Stimulated activated CD4-positive, alpha-beta T cell treated with anti-CD3 and anti-CD28 coated beads, Interleukin-1b, Interleukin-23, amount 100 ng/mL, for 1 hour (primary cell): ENCODE measurements around the gene YIF1B.
"Not testable (repeated sequence)": the region's sequence is repeated elsewhere in the genome, so short reads cannot be mapped to it uniquely, and the experiment has no call there.

Source experiments
- DNase-seq, 2 donors: peaks; one replicate each; pipeline ENCODE4 v3.0.0-alpha.2; 2020; ENCODE audit warnings: low read depth in 2 of 2

Gene YIF1B

DNA sequence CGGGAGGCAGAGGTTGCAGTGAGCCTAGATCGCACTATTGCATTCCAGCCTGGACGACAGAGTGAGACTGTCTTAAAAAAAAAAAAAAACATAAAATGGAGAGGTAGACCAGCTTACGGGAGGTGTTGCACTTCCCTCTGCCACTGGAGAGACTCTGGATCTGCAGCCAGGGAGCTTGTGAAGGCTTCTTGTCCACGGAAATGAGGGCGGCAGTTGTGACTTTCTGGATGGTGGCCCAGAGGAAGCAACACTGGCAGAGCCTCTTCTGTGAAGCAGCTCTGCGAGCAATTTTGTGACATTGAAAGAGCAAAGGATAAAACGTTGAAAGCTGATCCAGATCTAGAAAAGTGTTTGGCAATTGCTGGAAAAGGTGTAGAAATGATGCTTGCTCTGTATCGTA, 41.0 kb downstream of the YIF1B start:
- no peak for DNase-seq

DNA sequence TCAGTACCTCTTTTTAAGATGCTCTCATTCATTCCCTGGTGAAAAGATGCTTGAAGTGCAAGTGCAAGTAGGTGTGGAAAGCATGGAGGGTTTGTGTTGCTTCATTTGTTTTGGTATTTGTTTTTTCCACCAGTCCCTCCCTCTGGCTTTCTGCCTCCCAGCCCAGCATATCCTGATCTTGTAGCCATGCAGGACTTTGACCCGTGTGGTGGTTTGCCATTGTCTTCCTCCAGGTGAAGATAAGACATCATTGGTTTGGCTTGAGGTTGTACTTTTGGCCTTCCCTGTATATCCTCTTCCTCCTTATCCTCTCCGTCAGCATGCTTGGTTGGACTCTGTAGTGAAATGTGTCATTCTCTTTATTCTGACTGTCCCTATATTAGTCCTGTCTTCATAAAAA, 42.2 kb downstream of the YIF1B start:
- DNase-seq, result no peak

DNA sequence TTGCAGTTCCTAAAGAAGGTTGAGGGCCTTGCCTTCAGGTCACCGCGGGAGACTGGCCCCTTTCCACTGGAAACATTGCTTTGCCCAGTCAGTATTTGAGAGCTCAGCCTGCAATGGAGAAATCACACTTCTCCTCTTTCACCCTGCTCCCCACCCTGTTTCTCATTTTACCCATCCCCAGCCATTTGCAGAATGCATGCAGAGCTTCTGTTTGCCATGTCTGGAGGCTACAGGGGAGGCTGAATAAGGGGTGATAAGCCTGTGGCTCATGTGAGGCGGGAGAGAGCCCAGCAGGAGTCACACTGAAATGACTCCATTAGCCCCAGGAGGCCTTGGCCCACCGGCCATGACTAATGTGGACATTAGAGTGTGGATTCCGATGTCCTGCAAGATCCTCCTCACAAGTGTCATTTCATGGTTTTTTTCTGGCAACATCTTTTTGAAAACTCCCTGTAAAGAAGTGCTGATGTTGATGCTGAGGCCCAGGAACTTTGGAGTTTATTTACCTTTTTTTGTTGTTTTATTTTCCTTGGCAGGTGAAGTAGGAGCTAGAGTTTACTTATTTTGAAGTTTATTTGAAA, 45.1 kb downstream of the YIF1B start:
- DNase-seq, result no peak

DNA sequence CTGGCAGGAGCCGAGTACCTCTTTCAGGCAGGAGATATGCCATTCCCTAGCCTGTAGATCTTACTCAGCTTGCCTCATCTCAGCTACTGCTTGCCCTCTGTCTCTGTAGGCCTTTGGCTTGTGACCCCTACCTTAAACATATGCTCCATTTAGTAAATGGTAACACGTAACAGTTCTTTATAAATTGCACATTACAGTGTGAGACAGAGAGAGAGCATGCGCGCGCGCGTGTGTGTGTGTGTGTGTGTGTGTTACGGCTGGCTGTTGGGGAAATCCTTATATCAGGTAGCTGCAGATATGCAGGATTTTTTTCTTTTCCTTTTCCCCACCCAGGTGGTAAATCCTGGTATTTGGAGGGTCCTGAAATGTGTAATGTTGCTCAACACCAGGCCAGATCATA, 47.2 kb downstream of the YIF1B start:
- DNase-seq, result no peak

DNA sequence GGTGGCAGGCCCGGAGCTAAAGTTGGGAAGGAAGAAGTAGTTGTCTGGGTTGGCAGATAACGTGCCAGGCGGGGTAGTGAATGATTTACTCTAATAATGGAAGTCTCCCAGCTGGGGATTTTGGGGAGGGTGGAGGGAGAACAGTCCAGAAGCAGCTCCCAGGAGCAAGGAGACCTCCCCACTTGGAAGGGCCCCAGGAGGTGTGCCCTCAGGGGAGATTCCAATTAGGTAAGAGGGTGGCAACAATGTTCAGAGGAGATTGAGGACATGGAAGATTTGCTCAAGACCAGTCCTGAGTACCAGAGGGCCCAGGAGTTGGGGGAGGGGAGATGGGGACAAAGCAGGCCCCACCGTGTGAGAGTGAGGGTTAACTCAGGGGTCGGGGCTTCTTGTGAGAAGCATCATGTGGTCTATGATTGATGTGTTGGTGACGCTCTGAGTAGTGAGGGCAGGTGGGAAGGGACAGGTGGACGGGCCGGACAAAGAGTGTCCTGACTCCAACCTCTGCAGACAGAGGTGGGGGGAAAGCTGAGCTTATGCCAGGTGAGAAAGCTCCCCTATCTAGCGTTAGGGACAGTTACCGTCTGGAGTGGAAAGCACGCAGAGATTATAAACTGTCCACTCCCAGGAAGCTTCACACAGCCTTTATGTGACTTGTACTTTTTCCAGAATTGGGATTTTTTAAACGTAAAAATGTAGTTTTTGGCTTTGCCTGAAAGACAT, 47.8 kb downstream of the YIF1B start:
- DNase-seq, result no peak

DNA sequence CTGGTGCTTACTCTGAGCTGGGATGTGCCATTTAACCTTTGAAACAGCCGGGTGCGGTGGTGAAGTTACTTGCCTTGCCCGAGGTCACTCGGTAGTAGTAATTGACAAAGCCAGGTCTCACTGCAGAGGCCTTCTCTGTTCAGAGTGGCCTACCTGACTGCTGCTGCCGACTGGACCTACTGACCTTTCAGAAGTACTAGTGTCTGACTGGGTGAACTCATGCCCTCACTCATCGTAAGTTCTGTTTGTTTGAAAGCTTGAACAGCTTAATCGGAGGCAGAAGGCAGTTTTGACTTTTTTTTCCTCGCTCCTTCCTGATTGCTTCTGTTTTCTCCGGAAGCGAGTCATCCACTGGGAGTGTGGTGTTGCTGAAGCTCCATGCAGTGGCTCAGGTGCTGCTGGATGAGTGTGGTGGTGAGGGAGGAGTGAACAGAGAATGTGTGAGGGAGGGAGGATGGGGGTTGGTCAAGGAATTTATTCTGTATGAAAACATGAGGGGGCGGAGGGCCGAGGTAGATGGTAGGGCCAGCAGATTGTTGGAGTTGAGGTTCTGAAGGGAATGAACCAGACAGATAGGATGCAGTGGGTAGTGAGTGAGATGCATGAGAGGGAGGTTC, 48.7 kb downstream of the YIF1B start:
- no peak for DNase-seq

DNA sequence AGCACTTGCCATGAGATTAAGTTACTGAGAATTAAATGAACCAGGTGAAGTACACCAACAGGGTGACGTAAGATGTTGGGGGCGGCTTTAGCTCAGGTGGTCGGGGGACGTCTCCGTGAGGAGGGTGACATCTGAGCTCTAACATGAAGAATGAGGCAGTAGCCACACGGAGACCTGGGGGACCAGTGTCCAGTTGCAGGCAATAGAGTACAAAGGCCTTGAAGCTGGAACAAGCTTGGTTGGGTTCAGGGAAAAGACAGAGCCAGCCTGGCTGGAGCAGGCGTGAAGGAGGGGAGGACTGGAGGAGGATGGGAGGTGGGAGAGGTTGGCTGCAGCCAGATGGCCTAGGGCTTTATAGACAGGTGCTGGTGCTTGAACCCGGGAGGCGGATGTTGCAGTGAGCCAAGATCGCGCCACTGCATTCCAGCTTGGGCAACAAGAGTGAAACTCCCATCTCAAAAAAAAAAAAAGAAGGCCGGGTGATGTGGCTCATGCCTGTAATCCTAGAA, 49.8 kb downstream of the YIF1B start:
- DNase-seq, result no peak

DNA sequence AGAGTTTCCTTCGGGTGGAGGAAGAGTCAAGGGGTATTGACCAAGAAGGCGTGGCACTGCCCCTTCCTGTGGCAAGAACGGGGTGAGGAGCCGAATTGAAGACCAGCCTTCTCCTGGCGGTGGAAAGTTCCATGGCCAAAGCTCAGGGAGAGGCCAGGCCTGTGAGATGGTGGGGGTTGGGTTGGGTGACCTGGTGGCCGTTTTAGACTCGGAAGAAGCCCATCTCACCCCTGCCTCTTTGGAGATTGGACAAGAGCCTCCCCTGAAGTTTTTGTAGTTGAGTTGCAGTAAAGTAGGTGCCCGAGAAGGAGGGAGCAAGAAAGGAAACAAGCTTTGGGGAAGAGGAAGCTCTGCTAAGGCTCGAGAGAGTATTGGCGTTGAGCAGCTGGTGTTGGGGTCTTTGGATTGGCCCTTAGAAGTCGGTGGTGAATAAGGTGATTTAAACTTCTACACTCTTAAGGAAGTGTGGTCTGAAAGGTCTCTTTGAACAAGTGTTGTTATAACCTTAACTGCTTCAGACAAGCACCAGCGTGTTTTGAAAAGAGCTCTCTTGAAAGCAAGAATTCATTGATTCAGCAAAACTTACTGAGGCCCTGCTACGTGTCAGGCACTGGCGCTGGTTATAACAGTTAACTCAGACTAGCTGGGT, 50.4 kb downstream of the YIF1B start:
- no peak for DNase-seq

DNA sequence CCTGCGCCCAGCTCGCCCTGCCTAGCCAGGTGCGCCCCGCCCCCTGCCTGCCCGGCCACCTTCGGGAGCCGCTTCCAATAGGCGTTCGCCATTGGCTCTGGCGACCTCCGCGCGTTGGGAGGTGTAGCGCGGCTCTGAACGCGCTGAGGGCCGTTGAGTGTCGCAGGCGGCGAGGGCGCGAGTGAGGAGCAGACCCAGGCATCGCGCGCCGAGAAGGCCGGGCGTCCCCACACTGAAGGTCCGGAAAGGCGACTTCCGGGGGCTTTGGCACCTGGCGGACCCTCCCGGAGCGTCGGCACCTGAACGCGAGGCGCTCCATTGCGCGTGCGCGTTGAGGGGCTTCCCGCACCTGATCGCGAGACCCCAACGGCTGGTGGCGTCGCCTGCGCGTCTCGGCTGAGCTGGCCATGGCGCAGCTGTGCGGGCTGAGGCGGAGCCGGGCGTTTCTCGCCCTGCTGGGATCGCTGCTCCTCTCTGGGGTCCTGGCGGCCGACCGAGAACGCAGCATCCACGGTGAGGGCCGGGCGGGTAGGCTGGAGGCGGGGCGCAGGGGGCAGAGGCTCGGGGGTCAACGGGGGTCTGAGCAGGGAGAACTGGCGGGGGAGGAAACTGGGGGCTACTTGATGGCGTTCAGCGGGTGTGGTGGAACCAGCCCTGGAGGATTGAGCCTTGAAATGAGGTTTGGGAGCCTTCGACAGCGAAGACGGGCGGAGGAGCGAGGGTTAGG, 51.1 kb downstream of the YIF1B start, which contains the start of gene SPINT2:
SPINT2 (plus strand) TSS at position 88 of the 727 bp plus-strand sequence; CDS start at position 408, 320 bp downstream.
- DNase-seq, result no peak

DNA sequence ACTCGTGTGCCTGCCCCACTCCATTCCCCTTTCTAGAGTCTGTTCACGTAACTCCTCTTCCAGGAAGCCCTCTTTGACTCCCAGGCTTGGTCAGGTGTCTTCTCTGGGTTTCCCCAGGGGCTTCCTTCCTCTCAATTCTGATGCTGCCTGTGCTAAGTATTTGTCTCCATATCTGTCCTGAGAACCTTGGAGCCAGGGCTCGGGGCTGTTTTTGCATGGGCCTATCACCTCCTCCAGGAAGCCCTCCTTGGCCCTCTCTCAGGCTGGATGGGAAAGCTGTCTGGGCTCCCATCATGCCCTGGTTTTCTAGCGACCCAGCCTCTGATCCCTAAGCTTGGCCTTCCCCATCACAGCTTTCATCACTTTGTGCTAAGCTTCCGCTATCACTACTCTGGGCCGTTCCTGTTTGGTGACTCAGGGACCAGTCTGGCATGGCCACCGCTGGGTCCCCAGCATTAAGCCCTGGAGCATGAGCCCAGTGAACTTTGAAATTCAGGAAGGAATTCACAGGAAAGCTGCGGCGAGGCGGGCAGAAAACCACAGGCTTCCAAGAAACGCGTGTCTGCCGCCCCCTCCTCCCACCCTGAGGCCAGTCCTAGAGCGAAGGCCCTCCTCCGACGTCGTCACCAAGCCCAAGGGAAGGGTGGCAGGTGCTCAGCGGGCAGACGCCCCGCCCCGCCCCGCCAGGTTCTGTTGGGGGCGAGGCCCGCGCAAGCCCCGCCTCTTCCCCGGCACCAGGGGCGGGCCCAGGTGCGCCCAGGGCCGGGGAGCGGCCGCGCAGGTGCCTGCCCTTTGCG, 51.9 kb downstream of the YIF1B start:
- DNase-seq, result peak; percentile 51 to 54

DNA sequence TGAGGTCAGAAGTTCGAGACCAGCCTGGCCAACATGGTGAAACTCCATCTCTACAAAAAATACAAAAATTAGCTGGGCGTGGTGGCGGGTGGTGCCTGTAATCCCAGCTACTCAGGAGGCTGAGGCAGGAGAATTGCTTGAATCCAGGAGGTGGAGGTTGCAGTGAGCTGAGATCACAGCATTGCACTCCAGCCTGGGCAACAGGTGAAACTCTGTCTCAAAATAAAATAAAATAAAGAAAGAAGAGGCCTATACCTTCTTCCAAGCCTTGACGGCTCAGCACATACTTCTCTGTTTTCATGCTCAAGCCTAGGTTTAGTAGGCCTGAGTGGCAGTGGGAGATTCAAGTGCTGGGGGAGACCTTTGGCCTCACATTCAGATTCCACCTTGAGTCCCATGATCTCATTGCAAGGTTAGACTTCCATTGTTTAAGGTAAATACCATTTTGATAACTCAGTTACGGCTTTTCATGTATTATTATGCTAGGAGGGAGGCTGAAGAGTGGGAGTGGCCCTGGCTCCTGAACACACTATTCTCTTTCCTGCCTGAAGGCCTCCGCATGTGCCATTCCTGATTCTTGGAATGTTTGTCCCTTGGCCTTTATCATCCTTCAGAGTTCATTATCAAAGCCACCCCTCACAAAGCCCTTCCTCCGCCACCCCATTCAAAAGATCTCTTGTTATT, 53.0 kb downstream of the YIF1B start:
- DNase-seq, result no peak

DNA sequence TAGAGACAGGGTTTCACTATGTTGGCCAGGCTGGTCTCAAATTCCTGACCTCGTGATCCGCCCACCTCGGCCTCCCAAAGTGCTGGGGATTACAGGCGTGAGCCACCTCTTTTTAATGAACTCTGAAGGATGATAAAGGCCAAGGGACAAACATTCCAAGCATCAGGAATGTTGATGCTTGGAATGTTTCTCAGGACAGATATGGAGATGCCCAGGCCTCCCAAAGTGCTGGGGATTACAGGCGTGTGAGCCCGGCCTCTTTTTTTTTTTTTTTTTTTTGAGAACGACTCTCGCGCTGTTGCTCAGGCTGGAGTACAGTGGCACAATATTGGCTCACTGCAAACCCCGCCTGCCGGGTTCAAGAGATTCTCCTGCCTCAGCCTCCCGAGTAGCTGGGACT, 53.8 kb downstream of the YIF1B start:
- not testable (repeated sequence) for DNase-seq

DNA sequence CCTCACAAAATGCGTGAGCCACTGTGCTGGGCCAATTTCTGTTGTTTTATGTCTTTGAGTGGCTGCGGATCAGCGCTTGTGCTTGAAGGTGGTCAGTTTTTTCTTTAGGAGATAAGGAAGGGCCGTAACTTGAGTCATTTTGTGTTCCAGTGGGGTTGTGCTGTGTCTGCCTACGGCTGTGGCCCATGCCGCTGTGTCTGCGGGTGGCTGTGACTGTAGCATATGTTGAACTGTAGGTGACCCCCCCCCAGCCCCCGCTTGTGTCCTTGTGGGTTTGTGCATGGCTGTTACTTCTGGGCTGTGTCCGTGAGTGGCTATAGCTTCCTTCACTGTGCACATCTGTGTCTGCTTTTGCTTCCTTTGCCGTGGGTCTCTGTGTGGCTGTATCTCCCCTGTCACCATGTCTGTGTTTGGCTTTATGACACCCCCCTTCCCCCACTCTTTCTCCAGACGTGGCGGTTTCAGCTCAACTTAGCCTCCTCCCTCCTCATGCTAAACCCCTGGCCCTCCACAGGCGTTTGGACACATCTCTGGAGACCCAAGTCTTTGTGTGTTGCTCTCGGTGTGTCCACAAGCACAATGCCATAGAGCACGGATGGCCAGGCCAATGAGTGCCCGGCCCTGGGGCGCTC, 60.2 kb downstream of the YIF1B start:
- DNase-seq, result no peak

DNA sequence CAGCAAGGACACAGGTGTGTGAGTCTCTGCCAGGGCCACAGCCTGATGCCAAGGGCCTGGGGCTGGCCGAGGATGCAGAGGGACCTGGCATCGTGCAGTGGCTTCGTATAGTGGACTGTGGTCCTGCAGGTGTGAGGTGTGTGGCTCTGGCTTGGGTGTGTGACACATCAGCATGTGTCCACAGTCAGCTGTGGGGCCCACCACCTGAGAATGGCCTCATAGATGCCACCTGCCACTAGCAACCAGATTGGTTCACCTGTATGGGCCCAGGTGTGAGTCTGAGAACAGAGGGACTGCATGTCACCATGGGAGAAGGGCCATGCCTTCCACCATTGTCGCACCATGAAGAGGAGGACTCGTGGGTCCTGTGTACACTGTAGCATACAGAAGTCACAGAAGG, 62.0 kb downstream of the YIF1B start:
- DNase-seq, result no peak
